OCI-M2 (cell line): ENCODE measurements around the gene NEUROG1.
"Not testable (repeated sequence)": the region's sequence is repeated elsewhere in the genome, so short reads cannot be mapped to it uniquely, and the experiment has no call there.

Experiments used
- DNase-seq: peaks from one replicate; lab custom pipeline; 2025; ENCODE audit not compliant: unreplicated experiment; lab: John Stamatoyannopoulos, UW

NEUROG1 gene

DNA sequence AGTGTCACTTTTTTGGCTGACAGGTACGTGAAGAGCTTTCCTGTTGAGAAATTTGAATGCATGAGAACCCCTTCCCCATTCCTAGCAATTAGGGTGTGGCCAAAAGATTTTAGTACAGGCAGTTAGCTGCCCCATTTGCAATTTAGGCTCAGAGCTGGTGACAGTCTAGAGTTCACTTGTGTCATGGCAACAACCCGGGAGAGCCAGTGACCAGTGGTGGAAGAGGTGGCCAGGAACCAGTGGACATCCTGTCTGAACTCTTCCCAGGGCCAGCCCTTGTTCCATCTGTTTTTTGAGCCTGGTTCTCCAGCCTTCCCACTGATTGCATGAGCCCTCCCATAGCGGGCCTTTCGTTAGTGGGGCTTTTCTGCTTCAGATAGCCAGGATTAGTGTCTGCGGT lies 2.5 kb upstream of the NEUROG1 start:
- DNase-seq: no peak

DNA sequence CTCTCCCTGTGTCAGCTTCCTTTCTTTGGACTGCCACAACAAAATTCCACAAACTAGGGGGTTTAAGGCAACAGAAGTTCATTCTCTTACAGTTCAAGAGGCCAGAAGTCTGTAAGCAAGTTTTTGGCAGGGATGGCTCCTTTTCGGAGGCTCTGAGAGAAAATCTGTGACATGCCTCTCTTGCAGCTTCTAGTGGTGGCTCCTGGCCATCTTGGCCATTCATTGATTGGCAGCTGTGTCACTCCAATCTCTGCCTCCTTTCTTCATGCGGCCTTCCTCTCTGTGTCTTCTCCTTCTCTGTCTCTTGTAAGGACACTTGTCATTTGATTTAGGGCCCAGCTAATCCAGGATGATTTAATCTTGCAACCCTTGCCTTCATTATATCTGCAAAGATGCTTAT lies 2.0 kb upstream of the NEUROG1 start:
- DNase-seq: no peak

DNA sequence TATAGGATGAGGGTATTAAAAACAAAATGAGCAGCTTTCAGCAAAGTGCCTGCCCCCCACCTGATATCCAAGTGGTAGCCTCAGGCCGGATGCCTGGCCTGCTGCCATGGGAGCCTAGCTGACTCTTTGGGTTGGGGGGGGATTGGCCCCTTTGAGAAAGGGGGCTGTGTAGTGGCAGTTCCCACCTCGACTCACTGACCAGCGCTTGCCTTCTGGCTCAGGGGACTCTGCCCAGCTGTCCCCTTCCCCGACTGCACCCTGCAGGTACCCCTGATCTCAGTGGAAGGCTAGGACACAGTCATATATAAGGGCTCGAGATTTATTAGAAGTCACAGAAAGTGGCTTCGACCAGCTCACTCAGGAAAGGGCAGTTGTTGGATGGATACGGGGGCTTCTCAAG lies 1.5 kb upstream of the NEUROG1 start:
- no peak for DNase-seq

DNA sequence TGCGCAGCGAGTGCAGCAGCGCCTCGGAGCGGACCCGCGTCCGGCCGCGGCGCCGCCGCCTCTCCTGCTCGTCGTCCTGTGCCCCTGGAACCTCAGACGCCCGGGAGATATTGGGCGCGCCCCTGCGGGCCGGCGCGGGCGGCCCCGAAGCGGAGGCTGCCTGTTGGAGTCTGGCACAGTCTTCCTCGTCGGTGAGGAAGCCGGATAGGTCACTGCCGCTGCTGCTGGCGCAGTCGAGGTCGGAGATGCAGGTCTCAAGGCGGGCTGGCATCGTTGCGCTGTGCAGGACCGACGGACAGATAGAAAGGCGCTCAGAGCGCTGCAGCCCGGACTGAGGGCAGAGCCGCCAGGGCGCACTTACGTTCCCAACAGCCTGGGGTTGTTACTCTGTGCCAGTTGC lies 344 bp downstream of the NEUROG1 start:
- no peak for DNase-seq

DNA sequence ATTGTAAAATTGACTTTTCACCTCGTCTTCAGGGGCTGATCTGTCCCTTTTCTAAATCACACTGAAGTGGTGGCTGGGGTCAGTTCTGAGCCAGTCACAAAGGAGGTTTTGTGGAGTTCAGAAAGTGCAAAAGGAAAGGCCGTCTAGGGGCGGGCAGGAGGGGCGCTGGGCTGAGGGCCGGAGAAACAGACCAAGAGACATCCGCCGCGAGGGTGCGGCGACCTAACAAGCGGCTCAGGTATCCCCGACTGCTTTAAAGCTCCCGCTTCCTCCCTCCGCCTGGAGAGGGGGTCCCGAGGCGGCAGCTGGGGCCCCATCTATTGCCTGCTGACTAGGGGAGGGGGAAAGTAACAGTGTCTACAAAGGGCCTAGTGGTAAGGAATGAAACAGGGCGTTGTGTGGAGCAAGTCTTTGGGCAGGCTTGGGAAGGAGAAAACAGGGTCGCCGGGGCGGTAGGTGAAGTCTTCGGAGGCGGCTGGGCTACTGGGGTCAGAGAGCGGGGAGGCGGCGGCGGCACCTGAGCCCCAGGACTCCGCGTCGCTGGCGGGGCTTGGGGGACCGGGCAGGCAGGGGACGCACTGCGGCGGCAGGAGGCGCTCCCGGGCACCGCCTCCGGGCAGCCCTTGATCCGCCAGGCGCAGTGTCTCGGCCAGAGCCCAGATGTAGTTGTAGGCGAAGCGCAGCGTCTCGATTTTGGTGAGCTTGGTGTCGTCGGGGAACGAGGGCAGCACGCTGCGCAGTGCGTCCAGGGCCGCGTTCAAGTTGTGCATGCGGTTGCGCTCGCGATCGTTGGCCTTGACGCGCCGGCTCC lies 950 bp downstream of the NEUROG1 start:
- DNase-seq: no peak

DNA sequence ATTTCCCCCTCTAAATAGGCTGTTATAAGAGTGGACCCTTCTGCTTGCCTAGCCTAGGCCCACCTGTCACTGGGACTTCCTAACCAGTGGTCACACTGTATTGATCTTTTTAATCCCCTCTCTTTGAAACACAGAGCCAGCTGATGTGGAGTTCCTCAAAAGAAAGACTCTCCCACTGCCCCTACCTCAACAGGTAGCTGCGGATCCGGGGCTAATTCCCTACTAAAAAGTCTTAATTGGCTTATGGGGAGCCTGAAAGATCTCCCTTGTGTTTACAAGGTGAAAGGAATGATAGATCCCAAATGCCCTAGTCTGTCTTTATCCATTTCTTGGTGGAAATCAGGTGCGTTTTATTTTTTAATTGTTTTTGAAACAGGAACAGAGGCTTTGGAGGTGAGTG lies 2.0 kb downstream of the NEUROG1 start:
- no peak for DNase-seq

DNA sequence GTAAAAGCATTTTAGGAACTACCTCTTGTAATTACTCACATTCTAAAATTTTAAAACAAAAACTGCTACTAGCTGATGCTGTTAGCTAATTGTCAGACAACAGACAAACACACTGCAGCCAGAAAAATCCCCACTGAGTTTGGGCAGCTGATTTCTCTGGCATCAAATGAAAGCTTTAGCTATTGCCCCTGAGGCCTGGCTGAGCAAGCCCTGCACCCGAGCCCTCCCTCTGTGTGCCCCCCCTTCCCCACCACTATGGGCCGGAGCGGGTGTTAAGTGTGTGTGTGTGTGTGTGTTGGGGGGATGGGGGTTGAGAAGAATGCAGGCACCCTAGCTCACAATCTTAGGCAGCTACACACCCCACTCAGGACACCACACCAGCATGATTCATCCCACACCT lies 2.4 kb downstream of the NEUROG1 start:
- no peak for DNase-seq

DNA sequence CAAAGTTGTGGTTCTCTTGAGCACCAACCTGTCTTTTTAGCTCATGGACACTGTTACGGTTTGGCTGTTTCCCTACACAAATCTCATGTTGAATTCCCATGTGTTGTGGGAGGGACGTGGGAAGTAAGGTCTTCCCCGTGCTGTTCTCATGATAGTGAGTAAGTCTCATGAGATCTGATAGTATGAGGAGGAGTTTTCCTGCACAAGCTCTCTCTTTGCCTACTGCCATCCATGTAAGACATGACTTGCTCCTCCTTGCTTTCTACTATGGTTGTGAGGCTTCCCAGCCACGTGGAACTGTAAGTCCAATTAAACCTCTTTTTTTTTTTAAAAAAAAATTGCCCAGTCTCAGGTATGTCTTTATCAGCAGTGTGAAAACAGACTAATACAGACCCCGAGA lies 6.2 kb downstream of the NEUROG1 start:
- DNase-seq: not testable (repeated sequence)

DNA sequence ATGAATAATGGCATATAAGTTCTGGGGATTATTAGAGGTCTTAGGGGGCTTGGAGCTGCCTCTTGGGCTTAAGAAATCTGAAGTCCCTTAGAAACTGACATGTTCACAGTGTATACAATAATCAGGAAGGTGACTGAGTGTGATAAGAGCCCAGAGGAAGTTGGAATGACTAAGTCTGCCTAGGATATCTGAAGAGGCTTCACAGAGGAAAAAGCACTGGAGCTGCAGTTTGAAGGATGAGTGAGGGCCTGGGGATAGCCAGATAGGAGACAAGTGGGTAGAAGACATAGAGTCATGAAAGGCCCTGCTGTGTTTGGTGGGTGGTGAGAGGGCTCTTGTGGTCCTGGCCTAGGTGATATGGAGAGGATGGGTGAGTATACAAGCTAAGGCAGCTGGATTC lies 8.8 kb downstream of the NEUROG1 start:
- peak; percentile 28 for DNase-seq

DNA sequence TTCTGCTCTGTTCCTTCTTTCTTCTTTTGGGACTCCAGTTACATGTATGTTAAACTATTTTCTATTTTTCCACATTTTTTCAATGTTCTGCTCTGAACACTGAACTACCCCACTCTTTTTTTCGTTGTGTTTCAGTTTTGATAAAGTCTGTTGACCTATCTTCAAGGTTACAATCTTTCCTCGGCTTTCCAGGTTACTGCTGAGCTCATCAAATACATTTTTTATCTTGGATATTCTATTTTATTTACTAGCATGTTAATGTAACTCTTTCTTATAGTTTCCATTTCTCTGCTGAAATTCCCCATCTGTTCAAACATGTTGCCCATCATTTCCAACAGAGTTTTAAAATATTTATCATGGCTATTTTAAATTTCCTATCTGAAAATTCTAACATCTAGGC lies 13.8 kb downstream of the NEUROG1 start:
- no peak for DNase-seq

DNA sequence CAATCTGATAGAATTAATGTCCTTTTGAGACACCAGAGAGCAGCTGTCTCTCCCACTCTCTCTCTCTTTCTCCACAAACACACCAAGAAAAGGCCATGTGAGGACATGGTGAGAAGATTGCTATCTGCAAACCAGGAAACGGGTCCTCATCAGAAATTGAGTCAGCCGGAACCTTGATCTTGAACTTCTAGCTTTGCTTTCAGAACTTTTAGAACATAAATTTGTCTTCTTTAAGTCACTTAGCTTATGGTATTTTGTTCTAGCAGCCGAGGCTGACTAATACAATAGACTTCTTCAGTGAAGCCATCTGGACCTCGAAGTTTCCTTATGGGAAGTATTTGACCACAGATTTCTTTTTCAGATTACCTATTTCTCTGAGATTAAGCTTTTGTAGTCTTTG lies 18.1 kb downstream of the NEUROG1 start:
- no peak for DNase-seq

DNA sequence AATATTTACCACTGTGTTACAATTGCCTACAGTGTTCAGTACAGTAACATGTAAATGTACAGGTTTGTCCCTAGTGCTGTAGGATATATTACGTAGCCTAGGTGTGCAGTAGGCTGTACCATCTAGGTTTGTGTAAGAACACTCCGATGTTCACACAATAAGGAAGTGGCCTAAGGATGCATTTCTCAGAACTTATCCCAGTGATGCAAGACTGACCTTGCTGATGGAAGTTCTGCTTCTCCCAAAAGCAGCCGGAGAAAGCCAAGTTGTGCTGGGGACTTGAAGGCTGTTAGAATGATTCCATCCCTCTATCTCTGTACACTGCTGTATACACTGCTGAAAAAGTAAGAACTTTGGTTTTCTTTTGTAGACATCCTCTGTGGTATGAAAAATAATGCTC lies 21.6 kb downstream of the NEUROG1 start:
- DNase-seq: no peak

DNA sequence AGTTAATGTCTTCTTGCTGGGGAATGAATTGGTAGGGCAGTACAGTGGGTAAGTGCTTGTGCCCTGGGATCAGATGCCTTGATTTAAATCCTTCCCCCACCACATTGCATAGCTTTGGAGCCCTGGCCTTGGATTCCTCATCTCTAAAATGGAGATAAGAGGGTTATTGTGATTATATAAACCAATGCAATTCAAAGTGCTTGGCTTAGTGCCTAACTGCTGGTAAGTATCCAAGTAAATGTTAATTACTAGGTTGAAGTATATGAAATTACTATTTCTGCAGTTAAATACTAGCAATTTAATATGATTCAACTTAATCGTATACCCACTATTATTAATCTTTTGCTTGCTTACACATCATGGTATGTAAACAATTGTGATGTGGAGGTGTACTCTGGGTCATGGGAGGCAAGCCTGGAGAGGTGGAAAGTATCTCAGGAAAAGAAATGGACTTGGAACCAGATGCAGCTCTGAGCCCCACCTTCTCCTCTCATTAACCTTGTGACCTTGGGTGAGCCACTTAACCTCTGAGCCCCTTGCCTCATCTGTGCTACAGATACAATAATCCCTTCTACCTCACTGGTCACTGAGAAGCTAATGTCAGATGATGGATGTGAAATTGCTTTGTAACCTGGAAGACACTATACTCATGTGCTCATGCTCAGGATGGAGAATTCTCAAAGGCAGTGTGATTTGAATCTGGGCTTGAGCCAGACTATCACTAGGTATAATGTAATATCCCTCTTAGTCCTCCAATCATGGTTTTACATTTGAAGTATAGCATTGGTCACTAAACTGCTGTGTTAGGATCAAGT lies 23.8 kb downstream of the NEUROG1 start:
- no peak for DNase-seq

DNA sequence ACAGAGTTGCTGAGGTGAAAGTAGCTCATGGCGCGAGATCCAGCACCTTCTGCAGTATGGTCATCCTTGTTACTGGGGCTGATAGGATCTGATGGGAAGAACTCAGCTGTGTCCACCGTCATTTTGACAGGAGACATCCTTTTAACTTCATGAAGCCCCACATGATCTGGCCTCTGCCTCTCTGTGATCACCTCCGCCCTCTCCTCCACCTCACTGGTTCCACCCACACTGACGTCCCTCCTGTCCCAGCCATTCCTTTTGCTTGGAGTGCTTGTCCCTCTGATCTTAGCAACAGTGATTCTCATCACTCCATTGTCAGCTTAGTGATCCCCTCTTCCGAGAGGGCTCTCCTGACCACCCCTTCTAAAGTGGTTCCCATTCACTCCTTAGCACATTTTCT lies 25.8 kb downstream of the NEUROG1 start:
- DNase-seq: no peak

DNA sequence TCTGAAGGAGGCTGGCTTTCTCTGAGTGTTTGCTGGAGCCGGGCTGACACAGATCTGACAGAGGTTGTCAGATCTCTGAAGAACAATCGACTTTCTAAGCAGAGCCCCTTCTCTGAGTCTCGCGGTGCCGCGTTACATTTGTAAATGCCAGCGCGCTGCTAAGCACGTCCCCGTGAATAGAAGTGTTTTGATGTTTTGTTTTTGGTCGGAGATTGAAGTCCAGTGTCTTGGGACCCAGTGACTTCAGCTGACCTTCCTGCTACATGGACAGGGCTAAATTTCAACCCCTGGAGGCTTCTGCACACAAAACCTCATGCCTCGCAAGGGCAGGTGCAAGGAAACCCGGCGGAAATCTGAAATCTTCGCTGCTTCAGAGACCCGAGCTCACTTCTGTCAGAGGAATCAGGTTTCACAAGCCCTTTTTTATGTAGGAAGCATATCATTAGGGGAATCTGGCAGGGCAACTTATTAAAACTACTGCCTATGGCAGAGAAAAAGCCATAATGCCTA lies 27.2 kb downstream of the NEUROG1 start:
- DNase-seq: no peak

DNA sequence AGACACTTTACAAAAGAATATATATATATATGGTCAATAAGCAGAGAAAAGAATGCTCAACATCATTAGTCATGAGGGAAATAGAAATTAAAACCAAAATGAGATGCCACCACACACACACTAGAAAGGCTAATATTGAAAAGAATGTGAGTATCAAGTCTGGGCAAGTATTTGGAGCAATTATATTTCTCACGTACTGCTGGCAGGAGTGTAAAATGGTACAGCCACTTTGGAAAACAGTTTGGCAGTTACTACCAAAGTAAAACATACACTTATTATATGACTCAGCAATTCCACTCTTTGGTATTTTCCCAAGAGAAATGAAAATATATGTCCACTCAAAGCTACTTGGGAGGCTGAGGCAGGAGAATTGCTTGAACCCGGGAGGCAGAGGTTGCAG lies 29.8 kb downstream of the NEUROG1 start:
- DNase-seq: no peak

DNA sequence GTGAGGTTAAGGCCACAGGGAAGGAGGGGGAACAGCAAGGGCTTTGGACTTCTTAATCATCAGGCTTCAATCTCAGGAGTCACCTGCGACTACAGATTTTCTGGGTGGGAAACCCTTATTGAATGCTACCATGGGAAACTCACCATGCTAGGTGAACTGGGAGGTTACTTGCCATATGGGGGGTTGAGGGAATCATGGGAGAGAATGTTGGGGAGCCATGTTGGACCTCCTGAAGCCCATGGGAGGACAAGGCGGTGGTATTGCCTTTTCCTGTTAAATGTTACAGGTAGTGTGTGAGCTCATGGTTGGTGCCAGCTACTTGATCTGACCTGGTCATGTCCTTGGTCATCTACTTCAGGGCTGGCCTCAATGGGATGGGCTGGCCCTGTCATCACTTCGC lies 31.4 kb downstream of the NEUROG1 start:
- no peak for DNase-seq

DNA sequence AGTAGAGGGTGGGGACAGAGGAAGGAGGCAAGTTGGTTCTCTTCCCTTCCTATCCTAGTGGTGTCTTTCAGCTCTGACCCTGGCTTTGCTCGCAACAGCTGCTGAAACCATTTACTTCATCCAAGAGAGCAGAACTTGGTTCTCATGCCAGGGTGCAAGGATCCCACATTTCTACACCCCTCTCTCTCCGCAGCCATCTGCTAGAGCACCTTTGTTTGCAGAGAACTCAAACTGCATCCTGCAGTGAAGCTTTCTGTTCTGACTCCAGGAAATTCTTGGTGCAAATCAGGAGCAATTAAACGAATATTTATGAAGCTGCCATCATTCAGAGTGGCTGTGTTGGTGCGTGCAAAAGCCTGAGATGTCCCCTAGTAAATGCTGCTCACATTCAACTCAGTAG lies 31.9 kb downstream of the NEUROG1 start:
- no peak for DNase-seq

DNA sequence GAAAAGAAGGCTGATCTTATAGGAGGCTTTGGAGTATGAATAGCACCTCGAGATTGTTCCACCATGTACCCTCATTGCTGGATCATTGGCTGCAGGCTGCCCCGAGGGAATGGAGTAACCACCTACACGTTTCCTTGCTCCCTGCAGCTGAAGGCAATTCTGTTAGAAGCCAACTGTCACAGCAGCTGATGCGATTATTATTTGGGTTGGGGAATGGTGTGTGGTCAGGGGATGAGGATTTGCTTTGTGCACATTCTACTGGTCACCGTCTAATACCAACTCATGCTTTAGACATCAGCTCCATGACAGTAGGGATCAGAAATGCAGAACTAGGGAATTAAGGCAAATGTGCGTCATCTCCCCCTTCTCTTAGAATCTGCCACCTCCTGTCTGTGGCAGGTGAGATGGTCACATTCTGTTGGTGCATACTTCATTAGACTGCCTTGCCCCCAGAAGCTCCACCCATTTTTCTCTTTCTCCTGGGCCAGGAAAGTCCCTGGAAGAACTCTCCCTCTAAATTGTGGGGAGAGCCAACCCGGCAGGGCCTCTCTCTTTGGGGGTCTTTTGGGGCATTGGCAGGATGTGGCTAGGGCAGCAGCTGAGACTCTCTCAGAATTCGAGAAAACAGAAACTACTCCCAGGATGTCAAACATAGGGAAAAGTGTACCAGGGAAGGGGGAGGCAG lies 32.8 kb downstream of the NEUROG1 start:
- no peak for DNase-seq

DNA sequence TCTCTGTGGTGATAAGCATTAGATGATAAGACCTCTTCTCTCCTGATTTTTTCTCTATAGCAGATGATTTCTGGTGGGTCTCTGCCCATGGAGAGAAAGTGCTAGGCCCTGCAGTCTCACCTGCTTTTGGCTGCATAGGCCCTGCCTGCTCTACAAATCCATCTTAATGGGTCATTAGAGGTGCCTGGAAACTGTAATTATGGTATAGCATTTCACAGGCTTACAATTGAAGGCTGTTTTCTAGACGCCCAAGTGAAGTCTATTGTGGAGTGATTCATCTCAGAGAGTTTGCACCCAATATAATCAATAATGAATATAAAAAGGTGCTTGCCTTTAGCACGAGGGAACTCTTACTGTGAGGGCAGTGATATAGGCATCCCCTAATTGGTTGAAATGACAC lies 33.8 kb downstream of the NEUROG1 start:
- DNase-seq: no peak

DNA sequence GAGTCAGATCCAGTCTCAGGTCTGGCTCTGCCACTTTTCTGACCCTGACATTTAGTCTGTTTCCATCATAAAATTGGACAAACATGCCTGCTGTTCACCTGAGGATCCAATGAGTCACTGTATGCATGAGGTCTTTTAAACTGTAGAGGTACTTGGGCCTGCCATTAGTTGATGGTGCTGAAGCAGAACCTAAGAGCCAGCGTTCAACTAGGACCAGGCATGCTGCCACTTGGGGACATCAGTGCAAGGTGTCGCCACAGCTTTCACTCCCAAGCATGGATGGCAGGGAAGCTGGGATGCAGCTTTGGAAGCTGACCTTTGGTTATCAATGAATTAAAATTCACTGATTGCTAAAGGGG lies 37.1 kb downstream of the NEUROG1 start:
- no peak for DNase-seq
